Measurements from ENCODE around the gene KRTAP5-4.

Gene KRTAP5-4

GRCh38 chr11:1639666-1640065 lies 17.7 kb upstream of the KRTAP5-4 start:
- Histone ChIP-seq H3K27ac (no peak overlapping the region), H2AFZ (no peak overlapping the region), H3K36me3 (ENCODE audit: control insufficient read depth, insufficient read depth, low read length) (no peaks in the 10 kb centered on the region), H3K79me2 (no peaks in the 10 kb centered on the region), H3K4me1 (peaks cover 4% of the 10 kb centered on the region), H3K4me2 (ENCODE audit: low read length) (no peak overlapping the region), H3K27me3 (ENCODE audit: control insufficient read depth, insufficient read depth, low read length) (no peaks in the 10 kb centered on the region), H3K9me3 (ENCODE audit: control insufficient read depth, low read length) (no peaks in the 10 kb centered on the region), H3K9ac (no peak overlapping the region), H3K4me3 (ENCODE audit: low read depth, low read length) (no peak overlapping the region)
- TF ChIP-seq CTCF (IDR thresholded peaks at IDR 0.05), result no peak

GRCh38 chr11:1639102-1639620 lies 17.2 kb upstream of the KRTAP5-4 start:
- no peaks in the 10 kb centered on the region for H3K79me2 ChIP-seq
- H2AFZ ChIP-seq, result no peak overlapping the region
- H3K27ac ChIP-seq, result no peak overlapping the region
- TF ChIP-seq CTCF (IDR thresholded peaks at IDR 0.05), result no peak
- H3K4me1 ChIP-seq, result peaks cover 4% of the 10 kb centered on the region
- H3K4me2 ChIP-seq (ENCODE audit: low read length), result no peak overlapping the region
- no peak overlapping the region for H3K9ac ChIP-seq
- no peaks in the 10 kb centered on the region for H3K27me3 ChIP-seq (ENCODE audit: control insufficient read depth, insufficient read depth, low read length)
- H3K9me3 ChIP-seq (ENCODE audit: control insufficient read depth, low read length), result no peaks in the 10 kb centered on the region
- H3K4me3 ChIP-seq (ENCODE audit: low read depth, low read length), result no peak overlapping the region
- H3K36me3 ChIP-seq (ENCODE audit: control insufficient read depth, insufficient read depth, low read length), result no peaks in the 10 kb centered on the region

- H2AFZ ChIP-seq, result no peak overlapping the region
- H3K9ac ChIP-seq, result no peak overlapping the region
- H3K27ac ChIP-seq, result no peak overlapping the region
- H3K79me2 ChIP-seq, result no peaks in the 10 kb centered on the region
- no peaks in the 10 kb centered on the region for H3K36me3 ChIP-seq (ENCODE audit: control insufficient read depth, insufficient read depth, low read length)
- H3K4me2 ChIP-seq (ENCODE audit: low read length), result no peak overlapping the region
- peaks cover 4% of the 10 kb centered on the region for H3K4me1 ChIP-seq
- TF ChIP-seq CTCF (IDR thresholded peaks at IDR 0.05), result no peak
- H3K9me3 ChIP-seq (ENCODE audit: control insufficient read depth, low read length), result no peaks in the 10 kb centered on the region
- no peaks in the 10 kb centered on the region for H3K27me3 ChIP-seq (ENCODE audit: control insufficient read depth, insufficient read depth, low read length)
- H3K4me3 ChIP-seq (ENCODE audit: low read depth, low read length), result no peak overlapping the region
These were observed 16.4 kb upstream of the KRTAP5-4 start for GRCh38 chr11:1638344-1638743.

GRCh38 chr11:1637628-1638027 lies 15.7 kb upstream of the KRTAP5-4 start:
- no peaks in the 10 kb centered on the region for H3K27me3 ChIP-seq (ENCODE audit: control insufficient read depth, insufficient read depth, low read length)
- no peak for TF ChIP-seq CTCF (IDR thresholded peaks at IDR 0.05)
- H2AFZ ChIP-seq, result no peak overlapping the region
- no peaks in the 10 kb centered on the region for H3K9me3 ChIP-seq (ENCODE audit: control insufficient read depth, low read length)
- no peak overlapping the region for H3K9ac ChIP-seq
- no peaks in the 10 kb centered on the region for H3K36me3 ChIP-seq (ENCODE audit: control insufficient read depth, insufficient read depth, low read length)
- H3K27ac ChIP-seq, result no peak overlapping the region
- no peak overlapping the region for H3K4me2 ChIP-seq (ENCODE audit: low read length)
- no peak overlapping the region for H3K4me3 ChIP-seq (ENCODE audit: low read depth, low read length)
- H3K79me2 ChIP-seq, result no peaks in the 10 kb centered on the region
- peaks cover 4% of the 10 kb centered on the region for H3K4me1 ChIP-seq

- Histone ChIP-seq H3K4me1 (peaks cover 4% of the 10 kb centered on the region), H3K27ac (no peak overlapping the region), H2AFZ (no peak overlapping the region), H3K4me2 (ENCODE audit: low read length) (no peak overlapping the region), H3K79me2 (no peaks in the 10 kb centered on the region), H3K9me3 (ENCODE audit: control insufficient read depth, low read length) (no peaks in the 10 kb centered on the region), H3K36me3 (ENCODE audit: control insufficient read depth, insufficient read depth, low read length) (no peaks in the 10 kb centered on the region), H3K4me3 (ENCODE audit: low read depth, low read length) (no peak overlapping the region), H3K9ac (no peak overlapping the region), H3K27me3 (ENCODE audit: control insufficient read depth, insufficient read depth, low read length) (no peaks in the 10 kb centered on the region)
- TF ChIP-seq CTCF (IDR thresholded peaks at IDR 0.05), result no peak
These were observed 14.5 kb upstream of the KRTAP5-4 start for GRCh38 chr11:1636291-1636950.
